Endothelial cell of umbilical vein (primary cell): ENCODE measurements around the gene KSR1. TPM values are rescaled to one million over a fixed set of nuclear protein-coding genes. Genes with fewer than 3 reads are reported as not detected.

Experiments
- BruUV-seq: library from RNA; stranded (reverse); fragments of 400-500 nt; replicated peaks from 2 replicates; lab custom pipeline; 2021; lab: Mats Ljungman, UMichigan
- CTCF ChIA-PET: fragments of 300-600, 350-600 bp; sonication (Branson Sonifier 250); formaldehyde crosslinking; loops from one replicate; lab custom pipeline; 2021; ENCODE audit warnings: antibody characterized with exemption, inconsistent platforms; lab: Charles Lee
- POLR2A ChIA-PET: fragments of 300-600, 350-600 bp; sonication (Branson Sonifier 250); formaldehyde crosslinking; loops from one replicate; lab custom pipeline; 2021; ENCODE audit warnings: antibody characterized with exemption, inconsistent platforms; lab: Charles Lee
- DNase-seq: peaks from one replicate; pipeline ENCODE4 v3.0.0-alpha.2; 2011; ENCODE audit warnings: low read depth, low spot score
- FAIRE-seq: peaks from 2 replicates; lab custom pipeline; 2011; peaks lifted over from hg19 to GRCh38; lab: Jason Lieb, UNC
- H2AFZ ChIP-seq: 2 replicates; pipeline ENCODE4 v1.6.0; 2012; ENCODE audit warnings: low read depth, low read length, control low read depth, inconsistent platforms
- H3K27ac ChIP-seq: 2 replicates; pipeline ENCODE4 v1.5.1; 2011; ENCODE audit warnings: low read depth, mild to moderate bottlenecking, control low read depth, low read length, moderate library complexity; ENCODE audit not compliant: insufficient read depth
- H3K27me3 ChIP-seq, 2 experiments: 2 replicates each; pipeline versions ENCODE4 v1.6.0 to v1.6.1; 2011; ENCODE audit warnings: low read length in 2 of 2, mixed read lengths in 1 of 2; ENCODE audit not compliant: control insufficient read depth in 2 of 2, insufficient read depth in 2 of 2
- H3K36me3 ChIP-seq, 2 experiments: 2 replicates in 1 of 2; 3 replicates in 1 of 2; pipeline ENCODE4 v1.5.1; 2011; ENCODE audit warnings: low read length in 2 of 2, mild to moderate bottlenecking in 1 of 2, moderate library complexity in 1 of 2; ENCODE audit not compliant: control insufficient read depth in 2 of 2, insufficient read depth in 2 of 2; ENCODE audit errors: extremely low read depth in 1 of 2
- H3K4me1 ChIP-seq: 3 replicates; pipeline ENCODE4 v1.5.1; 2011; ENCODE audit warnings: mild to moderate bottlenecking, low read length; ENCODE audit not compliant: control insufficient read depth, insufficient read depth; ENCODE audit errors: extremely low read depth
- H3K4me2 ChIP-seq: 2 replicates; pipeline ENCODE4 v1.6.1; 2011; ENCODE audit warnings: low read length, control low read depth, mixed read lengths; ENCODE audit not compliant: insufficient read depth
- H3K4me3 ChIP-seq, 3 experiments: fragments of 200-600 bp in 1 of 3; sonication (generic), shearing (Covaris generic) in 1 of 3; replicated peaks in 1 of 3; 2 replicates each; pipeline ENCODE4 v1.5.1; 2011 to 2016; ENCODE audit warnings: control low read depth in 3 of 3, low read length in 3 of 3, mild to moderate bottlenecking in 2 of 3, inconsistent platforms in 1 of 3, low read depth in 1 of 3, moderate library complexity in 1 of 3; ENCODE audit not compliant: insufficient read depth in 1 of 3
- H3K79me2 ChIP-seq: 2 replicates; pipeline ENCODE4 v1.6.0; 2012; ENCODE audit warnings: low read length, inconsistent platforms; ENCODE audit not compliant: control insufficient read depth, insufficient read depth
- H3K9ac ChIP-seq: replicated peaks from 2 replicates; pipeline ENCODE3; 2011; ENCODE audit warnings: low read length, control low read depth; ENCODE audit not compliant: insufficient read depth; ENCODE audit errors: extremely low read depth
- H3K9me1 ChIP-seq: replicated peaks from 3 replicates; pipeline ENCODE4 v1.6.0; 2011; ENCODE audit warnings: mild to moderate bottlenecking, low read length; ENCODE audit not compliant: control insufficient read depth, insufficient read depth; ENCODE audit errors: extremely low read depth
- H3K9me3 ChIP-seq: replicated peaks from 2 replicates; pipeline ENCODE4 v1.5.1; 2012; ENCODE audit warnings: low read length, inconsistent platforms; ENCODE audit not compliant: control insufficient read depth, insufficient read depth
- H4K20me1 ChIP-seq: replicated peaks from 2 replicates; pipeline ENCODE3; 2011; ENCODE audit warnings: mild to moderate bottlenecking, low read length; ENCODE audit not compliant: control insufficient read depth, insufficient read depth; ENCODE audit errors: extremely low read depth
- EZH2 ChIP-seq: IDR thresholded peaks from 2 replicates; pipeline ENCODE4 v1.6.1; 2012; ENCODE audit warnings: borderline replicate concordance, low read depth, mild to moderate bottlenecking, moderate library complexity, low read length, inconsistent platforms; ENCODE audit not compliant: severe bottlenecking
- FOS ChIP-seq: IDR thresholded peaks from 2 replicates; pipeline ENCODE4 v1.6.1; 2011; ENCODE audit warnings: mild to moderate bottlenecking, low read length, moderate library complexity, borderline replicate concordance; ENCODE audit not compliant: insufficient read depth
- GATA2 ChIP-seq: IDR thresholded peaks from 2 replicates; pipeline ENCODE4 v1.7.0; 2011; ENCODE audit warnings: low read depth, mild to moderate bottlenecking, moderate library complexity, mixed read lengths, low read length; ENCODE audit not compliant: insufficient read length, insufficient read depth
- JUN ChIP-seq: IDR thresholded peaks from 2 replicates; pipeline ENCODE4 v1.6.1; 2011; ENCODE audit warnings: borderline replicate concordance, low read depth; ENCODE audit not compliant: insufficient read length, insufficient read depth
- MYC ChIP-seq: IDR thresholded peaks from one replicate; pipeline ENCODE4 v1.6.1; 2011; ENCODE audit warnings: mild to moderate bottlenecking, low read depth, low read length
- POLR2A ChIP-seq: IDR thresholded peaks from 2 replicates; pipeline ENCODE4 v1.6.1; 2012; ENCODE audit warnings: low read depth, mild to moderate bottlenecking, control low read depth, low read length
- POLR2AphosphoS5 ChIP-seq: IDR thresholded peaks from 2 replicates; pipeline ENCODE4 v1.6.1; 2012; ENCODE audit warnings: low read depth, mild to moderate bottlenecking, control low read depth, low read length, moderate library complexity; ENCODE audit not compliant: insufficient read depth
- dilution Hi-C: fragments of 300-500 bp; cut with MboI; formaldehyde crosslinking; loops from one replicate; pipeline ENCODE4 v1.15.0; 2019; ENCODE audit warnings: low sequenced_read_pairs; ENCODE audit not compliant: extremely low pct_ligation_motif_present
- intact Hi-C: fragments of 100-400 bp; cut with micrococcal nuclease; formaldehyde crosslinking; loops from one replicate; pipeline ENCODE4 v1.10.0; 2022
- polyA plus RNA-seq, 4 experiments: library from polyadenylated mRNA; depleted of rRNA in 3 of 4; stranded (reverse) in 3 of 4; unstranded in 1 of 4; fragments of >200 nt; gene quantifications; 2 replicates each; pipeline versions ENCODE4 v1.2.1 to v1.2.3, GENCODE V29; 2011 to 2012; ENCODE audit warnings: missing spikeins in 1 of 4
- total RNA-seq: library from RNA; stranded (reverse); gene quantifications from 2 replicates; pipeline ENCODE4 v1.2.3, GENCODE V29; 2021
- TF ChIP-seq, protein P1 (sequence below), 2 donors: IDR thresholded peaks; 1 replicate in 1 of 2; 2 replicates in 1 of 2; pipeline ENCODE4 v1.5.1; 2011; ENCODE audit warnings: low read length in 2 of 2, mild to moderate bottlenecking in 2 of 2, moderate library complexity in 2 of 2, control low read depth in 1 of 2, inconsistent platforms in 1 of 2, low read depth in 1 of 2; ENCODE audit not compliant: insufficient read depth in 1 of 2; ENCODE audit errors: extremely low read depth in 1 of 2
- TF ChIP-seq, protein P2 (sequence below): IDR thresholded peaks from 2 replicates; pipeline ENCODE4 v1.6.1; 2011; ENCODE audit not compliant: insufficient read depth, insufficient read length

Gene KSR1
- total and polyA plus RNA-seq, 2 donors (not counting 3 experiments of a cell fraction or from before 2014, with no cell fraction given): 35.4 to 80.2 TPM

DNA sequence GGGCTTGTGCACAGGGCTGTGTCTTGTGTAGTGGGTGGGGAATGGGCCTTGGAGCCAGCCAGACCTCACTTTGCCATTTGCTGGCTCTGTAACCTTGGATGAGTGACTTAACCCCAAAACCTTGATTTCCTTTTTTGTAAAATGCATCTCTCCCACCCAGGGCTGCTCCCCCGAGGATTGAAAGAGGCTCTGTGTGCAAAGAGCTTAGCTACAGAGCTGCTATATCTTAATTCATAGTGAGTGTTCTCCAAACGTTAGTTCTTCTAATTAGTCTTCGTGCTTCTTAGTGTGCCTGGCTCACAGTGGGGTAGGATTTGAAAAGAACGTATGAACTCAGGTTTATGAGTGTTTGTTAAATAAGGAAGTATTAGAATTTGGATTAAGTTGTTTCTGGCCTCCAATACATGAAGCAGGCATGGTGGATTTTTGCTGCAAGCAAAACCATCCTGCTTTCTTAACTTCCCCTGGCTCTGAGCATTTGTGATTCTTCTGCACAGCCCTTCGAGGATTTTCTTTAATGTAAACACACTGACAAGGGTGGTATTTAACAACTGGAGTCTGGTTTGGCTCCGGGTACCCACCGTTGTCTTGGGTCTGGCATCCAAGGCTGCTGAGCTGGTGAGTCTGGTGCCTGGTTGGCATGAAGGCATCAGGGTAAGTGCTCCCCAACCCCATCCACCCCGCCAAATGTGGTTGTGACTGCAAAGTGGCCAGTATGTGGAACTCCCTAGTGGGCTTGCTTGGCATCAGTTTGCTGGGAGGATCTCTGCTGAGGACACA lies 29.7 kb downstream of the KSR1 start:
- no peak overlapping the region for H3K4me2 ChIP-seq
- H3K79me2 ChIP-seq: peaks cover 14% of the 10 kb centered on the region
- intact Hi-C loops: no loop called here
- H3K9me3 ChIP-seq: no peaks in the 10 kb centered on the region
- FAIRE-seq (no peak), DNase-seq (no peak)
- no peak overlapping the region for H2AFZ ChIP-seq
- peaks cover 0 to 2% of the 10 kb centered on the region in 2 experiments for H3K36me3 ChIP-seq
- peaks cover 3% of the 10 kb centered on the region for H3K4me1 ChIP-seq
- no peak overlapping the region for H3K4me3 ChIP-seq
- ChIA-PET CTCF (interaction anchor here (1.4 kb wide), 1 partner anchor 78 kb away, joined by 3 read pairs; no protein-coding TSS in a partner anchor), POLR2A (no interaction called here)
- BruUV-seq: no TSS peak
- H3K9me1 ChIP-seq: no peaks in the 10 kb centered on the region
- no peaks in the 10 kb centered on the region for H3K27me3 ChIP-seq
- dilution Hi-C loops: no loop called here
- H4K20me1 ChIP-seq: no peaks in the 10 kb centered on the region
- no peak overlapping the region for H3K9ac ChIP-seq
- TF ChIP-seq, protein P1, sequence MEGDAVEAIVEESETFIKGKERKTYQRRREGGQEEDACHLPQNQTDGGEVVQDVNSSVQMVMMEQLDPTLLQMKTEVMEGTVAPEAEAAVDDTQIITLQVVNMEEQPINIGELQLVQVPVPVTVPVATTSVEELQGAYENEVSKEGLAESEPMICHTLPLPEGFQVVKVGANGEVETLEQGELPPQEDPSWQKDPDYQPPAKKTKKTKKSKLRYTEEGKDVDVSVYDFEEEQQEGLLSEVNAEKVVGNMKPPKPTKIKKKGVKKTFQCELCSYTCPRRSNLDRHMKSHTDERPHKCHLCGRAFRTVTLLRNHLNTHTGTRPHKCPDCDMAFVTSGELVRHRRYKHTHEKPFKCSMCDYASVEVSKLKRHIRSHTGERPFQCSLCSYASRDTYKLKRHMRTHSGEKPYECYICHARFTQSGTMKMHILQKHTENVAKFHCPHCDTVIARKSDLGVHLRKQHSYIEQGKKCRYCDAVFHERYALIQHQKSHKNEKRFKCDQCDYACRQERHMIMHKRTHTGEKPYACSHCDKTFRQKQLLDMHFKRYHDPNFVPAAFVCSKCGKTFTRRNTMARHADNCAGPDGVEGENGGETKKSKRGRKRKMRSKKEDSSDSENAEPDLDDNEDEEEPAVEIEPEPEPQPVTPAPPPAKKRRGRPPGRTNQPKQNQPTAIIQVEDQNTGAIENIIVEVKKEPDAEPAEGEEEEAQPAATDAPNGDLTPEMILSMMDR (IDR thresholded peaks at IDR 0.05; ENCODE audit: extremely low read depth in 1 of 2, insufficient read depth in 1 of 2, low read depth in 1 of 2, low read length in 2 of 2): no peak
- TF ChIP-seq POLR2A (no peak), MYC (no peak), FOS (no peak), JUN (no peak), GATA2 (no peak), POLR2AphosphoS5 (no peak), EZH2 (no peak)
- TF ChIP-seq, protein P2, sequence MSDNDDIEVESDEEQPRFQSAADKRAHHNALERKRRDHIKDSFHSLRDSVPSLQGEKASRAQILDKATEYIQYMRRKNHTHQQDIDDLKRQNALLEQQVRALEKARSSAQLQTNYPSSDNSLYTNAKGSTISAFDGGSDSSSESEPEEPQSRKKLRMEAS: no peak
- no peak overlapping the region for H3K27ac ChIP-seq
